Spleen (tissue), 11 donors: ENCODE measurements around the gene CCL11. TPM values are rescaled to one million over a fixed set of nuclear protein-coding genes. Genes with fewer than 3 reads are reported as not detected.

Experiments used
- DNase-seq: peaks from one replicate; pipeline ENCODE4 v3.0.0-alpha.2; 2020
- H3K27ac ChIP-seq, 8 donors: fragments of 200-600 bp; sonication (generic) in 7 of 8; 1 replicate in 4 of 8; 2 replicates in 4 of 8; pipeline versions ENCODE4 v1.5.0 to v1.8.0; 2016 to 2021; ENCODE audit warnings: inconsistent platforms in 4 of 8, mild to moderate bottlenecking in 4 of 8, moderate library complexity in 1 of 8
- H3K27me3 ChIP-seq, 7 donors: fragments of 200-600 bp; sonication (generic) in 6 of 7; replicated peaks in 1 of 7; 1 replicate in 4 of 7; 2 replicates in 3 of 7; pipeline versions ENCODE4 v1.5.0 to v1.8.0; 2016 to 2021; ENCODE audit warnings: inconsistent platforms in 3 of 7, mild to moderate bottlenecking in 1 of 7
- H3K36me3 ChIP-seq, 6 donors: fragments of 200-600 bp; sonication (generic) in 5 of 6; 1 replicate in 4 of 6; 2 replicates in 2 of 6; pipeline versions ENCODE4 v1.5.0 to v1.8.0; 2016 to 2021; ENCODE audit warnings: inconsistent platforms in 2 of 6
- H3K4me1 ChIP-seq, 6 donors: fragments of 200-600 bp; sonication (generic) in 5 of 6; 1 replicate in 3 of 6; 2 replicates in 3 of 6; pipeline versions ENCODE4 v1.5.0 to v1.8.0; 2016 to 2021; ENCODE audit warnings: inconsistent platforms in 3 of 6
- H3K4me3 ChIP-seq, 8 donors: fragments of 200-600 bp; sonication (generic) in 7 of 8; 1 replicate in 4 of 8; 2 replicates in 4 of 8; pipeline versions ENCODE4 v1.5.0 to v1.8.0; 2016 to 2021; ENCODE audit warnings: inconsistent platforms in 4 of 8, mild to moderate bottlenecking in 4 of 8, moderate library complexity in 2 of 8
- H3K9me3 ChIP-seq, 8 donors: fragments of 200-600 bp; sonication (generic) in 7 of 8; 1 replicate in 4 of 8; 2 replicates in 4 of 8; pipeline versions ENCODE4 v1.5.0 to v1.8.0; 2016 to 2021; ENCODE audit warnings: inconsistent platforms in 4 of 8
- POLR2A ChIP-seq, 3 donors: fragments of 450-650 bp; IDR thresholded peaks; one replicate each; pipeline ENCODE4 v1.5.1; 2017; ENCODE audit warnings: antibody characterized with exemption in 3 of 3, mild to moderate bottlenecking in 1 of 3
- POLR2AphosphoS5 ChIP-seq, 3 donors: sonication (generic); formaldehyde crosslinking; IDR thresholded peaks; one replicate each; pipeline ENCODE4 v1.5.1; 2017; ENCODE audit warnings: antibody characterized with exemption in 3 of 3
- WGBS, 5 donors: extraction: QIAGEN DNeasy Blood & Tissue Kit in 3 of 5; methylation state at CpG; one replicate each; pipeline versions ENCODE4 v1.1.5 to v1.1.7; 2013 to 2018; 5-methylcytosine and 5-hydroxymethylcytosine counted together
- intact Hi-C: fragments of 100-400 bp; cut with DNase I; formaldehyde crosslinking; loops from one replicate; pipeline ENCODE4 v1.15.0; 2023; ENCODE audit warnings: low total_unique reads
- polyA plus RNA-seq, 3 donors: library from polyadenylated mRNA; stranded (reverse); fragments of 200-250 nt; gene quantifications; one replicate each; pipeline ENCODE4 v1.2.1, GENCODE V29; 2013
- total RNA-seq, 7 donors: library from RNA; depleted of rRNA in 3 of 7; stranded (reverse); fragments of >200 nt in 3 of 7; fragmentation: NEBNext Ultra II Directional in 4 of 7; extraction: Animal tissue kit (Norgen Biotek cat#: 25700) in 4 of 7; gene quantifications; one replicate each; pipeline versions ENCODE4 v1.1.0 to v1.2.1, GENCODE V29; 2016 to 2021
- TF ChIP-seq, protein P1 (sequence below), 11 experiments: fragments of 200-600 bp in 7 of 11; fragments of 450-650 bp in 4 of 11; sonication (generic) in 4 of 11; IDR thresholded peaks in 8 of 11; conservative IDR thresholded peaks in 3 of 11; 1 replicate in 7 of 11; 2 replicates in 4 of 11; pipeline versions ENCODE4 v1.4.0 to v1.8.0; 2016 to 2021; ENCODE audit warnings: antibody characterized with exemption in 11 of 11, inconsistent platforms in 4 of 11, mild to moderate bottlenecking in 1 of 11
- donor health status: healthy with polysubstance abuse.
- donor health status: DM: no; HTN: no; CAD: no; lungs with moderate emphysema.
- donor health status: DM: no; HTN: no; CAD: no.
- donor health status: Bipolar disorder and iron deficiency.
- donor health status: healthy.
- donor health status: DM: no; HTN: no; CAD: no.
- donor health status: DM: yes; HTN: yes; CAD: no.

CCL11 gene
- total and polyA plus RNA-seq, 10 donors, result 0.26 to 1.9 (median 0.60) TPM; not detected in 5

DNA sequence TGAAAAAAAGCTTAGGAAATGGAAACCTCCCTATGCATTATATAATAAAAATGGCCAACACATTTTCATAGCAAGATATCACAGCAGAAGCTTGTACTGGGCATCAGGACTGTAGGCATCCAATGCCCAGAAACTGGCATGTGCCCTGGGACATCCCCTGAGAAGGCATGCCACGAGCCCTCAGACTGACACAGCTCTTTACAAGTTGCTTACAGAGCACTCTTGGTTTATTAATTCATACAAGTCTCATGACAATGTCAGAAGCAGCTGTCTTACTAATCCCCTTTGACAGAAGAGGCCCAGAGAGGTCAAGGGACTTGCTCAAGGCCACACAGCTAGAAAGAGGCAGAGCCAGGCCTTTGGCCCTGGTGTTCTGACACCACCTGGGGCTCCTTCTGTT lies 36.1 kb upstream of the CCL11 start:
- no peaks in the 10 kb centered on the region for H3K9me3 ChIP-seq
- no peak for DNase-seq
- WGBS, 5 donors, result 29 to 68% (median 51%) methylated on average over 1 of the region's 1 CpG
- intact Hi-C loops, result no loop called here
- no peaks in the 10 kb centered on the region for H3K36me3 ChIP-seq
- peaks cover 0 to 35% (median 0%) of the 10 kb centered on the region in 7 donors for H3K27me3 ChIP-seq
- peak overlapping the region in 5 of 8 donors; percentile 42 to 88 (median 47) for H3K27ac ChIP-seq
- H3K4me1 ChIP-seq, result peaks cover 16 to 98% (median 60%) of the 10 kb centered on the region in 6 donors
- no peak overlapping the region for H3K4me3 ChIP-seq
- TF ChIP-seq, protein P1, sequence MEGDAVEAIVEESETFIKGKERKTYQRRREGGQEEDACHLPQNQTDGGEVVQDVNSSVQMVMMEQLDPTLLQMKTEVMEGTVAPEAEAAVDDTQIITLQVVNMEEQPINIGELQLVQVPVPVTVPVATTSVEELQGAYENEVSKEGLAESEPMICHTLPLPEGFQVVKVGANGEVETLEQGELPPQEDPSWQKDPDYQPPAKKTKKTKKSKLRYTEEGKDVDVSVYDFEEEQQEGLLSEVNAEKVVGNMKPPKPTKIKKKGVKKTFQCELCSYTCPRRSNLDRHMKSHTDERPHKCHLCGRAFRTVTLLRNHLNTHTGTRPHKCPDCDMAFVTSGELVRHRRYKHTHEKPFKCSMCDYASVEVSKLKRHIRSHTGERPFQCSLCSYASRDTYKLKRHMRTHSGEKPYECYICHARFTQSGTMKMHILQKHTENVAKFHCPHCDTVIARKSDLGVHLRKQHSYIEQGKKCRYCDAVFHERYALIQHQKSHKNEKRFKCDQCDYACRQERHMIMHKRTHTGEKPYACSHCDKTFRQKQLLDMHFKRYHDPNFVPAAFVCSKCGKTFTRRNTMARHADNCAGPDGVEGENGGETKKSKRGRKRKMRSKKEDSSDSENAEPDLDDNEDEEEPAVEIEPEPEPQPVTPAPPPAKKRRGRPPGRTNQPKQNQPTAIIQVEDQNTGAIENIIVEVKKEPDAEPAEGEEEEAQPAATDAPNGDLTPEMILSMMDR (IDR thresholded peaks at IDR 0.05 in 8 of 11, conservative IDR thresholded peaks at IDR 0.05 in 3 of 11), result no peak
- TF ChIP-seq POLR2A (IDR thresholded peaks at IDR 0.05) (no peak), POLR2AphosphoS5 (IDR thresholded peaks at IDR 0.05) (no peak)

DNA sequence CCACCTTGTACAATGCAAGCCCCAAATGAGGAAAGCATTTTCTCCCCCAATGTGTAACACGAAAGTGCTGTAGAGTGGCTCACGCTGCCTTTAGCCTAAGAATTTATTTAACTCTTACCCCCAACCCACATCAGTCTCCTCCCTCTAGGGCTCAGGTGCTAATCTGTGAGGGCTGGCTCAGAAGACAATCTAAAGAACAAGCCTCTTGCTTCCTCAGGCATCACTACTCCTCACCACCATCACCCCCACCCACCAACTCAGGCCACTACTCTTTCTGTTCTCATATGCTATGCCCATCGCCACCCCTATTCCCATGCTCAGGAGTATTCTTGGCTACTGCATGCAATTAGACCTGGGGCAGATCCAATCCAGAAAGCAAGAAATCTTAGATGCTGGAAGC lies 34.4 kb upstream of the CCL11 start:
- TF ChIP-seq, protein P1 (IDR thresholded peaks at IDR 0.05 in 8 of 11, conservative IDR thresholded peaks at IDR 0.05 in 3 of 11), result no peak
- no peak for TF ChIP-seq POLR2A (IDR thresholded peaks at IDR 0.05)
- no peak for TF ChIP-seq POLR2AphosphoS5 (IDR thresholded peaks at IDR 0.05)
- Histone ChIP-seq H3K4me3 (no peak overlapping the region), H3K27ac (peak overlapping the region in 2 of 8 donors; percentile 58 to 66), H3K4me1 (peaks cover 28 to 94% (median 60%) of the 10 kb centered on the region in 6 donors), H3K27me3 (peaks cover 0 to 50% (median 0%) of the 10 kb centered on the region in 7 donors), H3K36me3 (no peaks in the 10 kb centered on the region), H3K9me3 (no peaks in the 10 kb centered on the region)
- intact Hi-C loops, result no loop called here
- no peak for DNase-seq
- 93 to 97% (median 94%) methylated on average over 3 of the region's 3 CpGs for WGBS, 5 donors

DNA sequence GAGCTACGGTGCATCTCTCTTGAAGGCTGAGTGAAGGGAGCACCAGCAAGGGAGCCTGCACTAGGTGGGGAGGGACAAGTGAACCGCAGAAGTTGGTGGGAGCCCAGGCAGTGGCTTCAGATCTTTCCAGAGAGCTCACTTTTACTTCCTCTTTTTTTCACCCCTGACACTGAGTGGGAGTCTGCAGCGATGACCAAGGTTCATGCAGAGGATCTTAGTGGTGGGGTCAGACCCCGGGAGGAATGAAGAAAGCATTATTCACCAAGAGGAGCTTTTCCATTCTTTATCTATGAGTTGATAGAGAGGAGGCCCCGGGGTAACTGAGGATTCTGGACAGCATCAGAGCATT lies 33.5 kb upstream of the CCL11 start:
- intact Hi-C loops, result no loop called here
- peaks cover 0 to 53% (median 0%) of the 10 kb centered on the region in 7 donors for H3K27me3 ChIP-seq

DNA sequence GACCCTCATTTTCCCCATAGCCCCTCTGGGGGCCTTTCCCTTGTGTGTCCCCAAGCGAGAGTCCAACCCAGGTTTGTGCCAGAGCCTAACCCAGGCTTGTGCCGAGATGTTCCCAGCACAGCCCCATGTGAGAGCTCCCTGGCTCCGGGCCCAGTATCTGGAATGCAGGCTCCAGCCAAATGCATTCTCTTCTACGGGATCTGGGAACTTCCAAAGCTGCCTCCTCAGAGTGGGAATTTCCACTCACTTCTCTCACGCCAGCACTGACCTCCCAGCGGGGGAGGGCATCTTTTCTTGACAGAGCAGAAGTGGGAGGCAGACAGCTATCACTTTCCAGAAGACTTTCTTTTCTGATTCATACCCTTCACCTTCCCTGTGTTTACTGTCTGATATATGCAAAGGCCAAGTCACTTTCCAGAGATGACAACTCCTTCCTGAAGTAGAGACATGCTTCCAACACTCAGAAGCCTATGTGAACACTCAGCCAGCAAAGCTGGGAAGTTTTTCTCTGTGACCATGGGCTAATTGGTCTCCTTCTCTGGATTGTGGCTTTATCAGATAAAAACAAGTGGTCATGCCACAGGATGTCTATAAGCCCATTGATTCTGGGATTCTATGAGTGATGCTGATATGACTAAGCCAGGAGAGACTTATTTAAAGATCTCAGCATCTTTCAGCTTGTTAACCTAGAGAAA lies 33.0 kb upstream of the CCL11 start:
- H3K27me3 ChIP-seq, result peaks cover 0 to 56% (median 0%) of the 10 kb centered on the region in 7 donors
- DNase-seq, result peak; percentile 82
- H3K27ac ChIP-seq, result peak overlapping the region in 7 of 8 donors; percentile 36 to 74 (median 58)
- 39 to 60% (median 57%) methylated on average over 6 of the region's 6 CpGs for WGBS, 5 donors
- intact Hi-C loops, result no loop called here
- H3K4me1 ChIP-seq, result peaks cover 28 to 80% (median 54%) of the 10 kb centered on the region in 6 donors
- H3K4me3 ChIP-seq, result no peak overlapping the region
- no peaks in the 10 kb centered on the region for H3K36me3 ChIP-seq
- peak in 2 of 3 donors; percentile 72 to 75 for TF ChIP-seq POLR2AphosphoS5 (IDR thresholded peaks at IDR 0.05)
- TF ChIP-seq, protein P1 (IDR thresholded peaks at IDR 0.05 in 8 of 11, conservative IDR thresholded peaks at IDR 0.05 in 3 of 11), result no peak
- H3K9me3 ChIP-seq, result no peaks in the 10 kb centered on the region

More for the DNA sequence above, 33.5 kb upstream of the CCL11 start:
- Histone ChIP-seq H3K4me3 (no peak overlapping the region), H3K9me3 (no peaks in the 10 kb centered on the region), H3K36me3 (no peaks in the 10 kb centered on the region), H3K27ac (peak overlapping the region in 6 of 8 donors; percentile 36 to 74 (median 62)), H3K4me1 (peaks cover 28 to 85% (median 57%) of the 10 kb centered on the region in 6 donors)
- DNase-seq, result no peak
- TF ChIP-seq POLR2AphosphoS5 (IDR thresholded peaks at IDR 0.05) (no peak), POLR2A (IDR thresholded peaks at IDR 0.05) (no peak)
- TF ChIP-seq, protein P1 (IDR thresholded peaks at IDR 0.05 in 8 of 11, conservative IDR thresholded peaks at IDR 0.05 in 3 of 11), result no peak
- WGBS, 5 donors, result 13 to 23% (median 21%) methylated on average over 5 of the region's 5 CpGs
